ENCODE measurements around the gene NBAS. TPM values are rescaled to one million over a fixed set of nuclear protein-coding genes. Genes with fewer than 3 reads are reported as not detected.

The NBAS gene
- total RNA-seq, 1 experiment from 2014 or later = 30.4 TPM

- Histone ChIP-seq H3K27me3 (ENCODE audit: low read length) (no peaks in the 10 kb centered on the region), H4K20me1 (ENCODE audit: insufficient read depth, low read depth, low read length) (no peaks in the 10 kb centered on the region), H3K36me3 (ENCODE audit: insufficient read depth, low read length) (no peaks in the 10 kb centered on the region), H3K4me1 (ENCODE audit: low read length) (no peaks in the 10 kb centered on the region), H3K9me3 (ENCODE audit: low read length) (no peaks in the 10 kb centered on the region), H3K4me2 (ENCODE audit: low read depth, low read length, poor library complexity, severe bottlenecking) (no peak overlapping the region), H3K4me3 (ENCODE audit: low read length) (no peak overlapping the region), H2AFZ (ENCODE audit: low read length) (no peak overlapping the region), H3K9me2 (replicated peaks; ENCODE audit: insufficient read depth, low read length) (no peaks in the 10 kb centered on the region), H3K27ac (ENCODE audit: low read length) (no peak overlapping the region), H3K79me2 (ENCODE audit: low read length) (no peaks in the 10 kb centered on the region), H3K9ac (ENCODE audit: low read length) (no peak overlapping the region)
- no peak for DNase-seq
Measured at GRCh38 chr2:15206419-15206818, 354.7 kb downstream of the NBAS start.

- Histone ChIP-seq H3K9me3 (ENCODE audit: low read length) (no peaks in the 10 kb centered on the region), H3K4me3 (ENCODE audit: low read length) (no peak overlapping the region), H3K79me2 (ENCODE audit: low read length) (no peaks in the 10 kb centered on the region), H3K4me2 (ENCODE audit: low read depth, low read length, poor library complexity, severe bottlenecking) (no peak overlapping the region), H3K27ac (ENCODE audit: low read length) (no peak overlapping the region), H2AFZ (ENCODE audit: low read length) (no peak overlapping the region), H3K36me3 (ENCODE audit: insufficient read depth, low read length) (no peaks in the 10 kb centered on the region), H4K20me1 (ENCODE audit: insufficient read depth, low read depth, low read length) (no peaks in the 10 kb centered on the region), H3K4me1 (ENCODE audit: low read length) (no peaks in the 10 kb centered on the region), H3K27me3 (ENCODE audit: low read length) (no peaks in the 10 kb centered on the region), H3K9ac (ENCODE audit: low read length) (no peak overlapping the region), H3K9me2 (replicated peaks; ENCODE audit: insufficient read depth, low read length) (no peaks in the 10 kb centered on the region)
- no peak for DNase-seq
Measured at GRCh38 chr2:15205562-15205961, 355.6 kb downstream of the NBAS start.

GRCh38 chr2:15201009-15201408, 360.1 kb downstream of the NBAS start:
- H3K4me3 ChIP-seq (ENCODE audit: low read length) = no peak overlapping the region
- no peaks in the 10 kb centered on the region for H3K79me2 ChIP-seq (ENCODE audit: low read length)
- H3K36me3 ChIP-seq (ENCODE audit: insufficient read depth, low read length) = no peaks in the 10 kb centered on the region
- H3K4me2 ChIP-seq (ENCODE audit: low read depth, low read length, poor library complexity, severe bottlenecking) = no peak overlapping the region
- no peaks in the 10 kb centered on the region for H3K9me3 ChIP-seq (ENCODE audit: low read length)
- no peak overlapping the region for H2AFZ ChIP-seq (ENCODE audit: low read length)
- no peak for DNase-seq
- no peaks in the 10 kb centered on the region for H3K4me1 ChIP-seq (ENCODE audit: low read length)
- no peaks in the 10 kb centered on the region for H3K27me3 ChIP-seq (ENCODE audit: low read length)
- H3K27ac ChIP-seq (ENCODE audit: low read length) = no peak overlapping the region
- no peaks in the 10 kb centered on the region for H4K20me1 ChIP-seq (ENCODE audit: insufficient read depth, low read depth, low read length)
- no peaks in the 10 kb centered on the region for H3K9me2 ChIP-seq (replicated peaks; ENCODE audit: insufficient read depth, low read length)
- H3K9ac ChIP-seq (ENCODE audit: low read length) = no peak overlapping the region

GRCh38 chr2:15200581-15200980, 360.6 kb downstream of the NBAS start:
- Histone ChIP-seq H3K9ac (ENCODE audit: low read length) (no peak overlapping the region), H3K9me2 (replicated peaks; ENCODE audit: insufficient read depth, low read length) (no peaks in the 10 kb centered on the region), H3K9me3 (ENCODE audit: low read length) (no peaks in the 10 kb centered on the region), H3K27me3 (ENCODE audit: low read length) (no peaks in the 10 kb centered on the region), H3K4me2 (ENCODE audit: low read depth, low read length, poor library complexity, severe bottlenecking) (no peak overlapping the region), H2AFZ (ENCODE audit: low read length) (no peak overlapping the region), H3K36me3 (ENCODE audit: insufficient read depth, low read length) (no peaks in the 10 kb centered on the region), H4K20me1 (ENCODE audit: insufficient read depth, low read depth, low read length) (no peaks in the 10 kb centered on the region), H3K4me1 (ENCODE audit: low read length) (no peaks in the 10 kb centered on the region), H3K79me2 (ENCODE audit: low read length) (no peaks in the 10 kb centered on the region), H3K27ac (ENCODE audit: low read length) (no peak overlapping the region), H3K4me3 (ENCODE audit: low read length) (no peak overlapping the region)
- no peak for DNase-seq

- Histone ChIP-seq H3K9ac (ENCODE audit: low read length) (no peak overlapping the region), H3K79me2 (ENCODE audit: low read length) (no peaks in the 10 kb centered on the region), H2AFZ (ENCODE audit: low read length) (no peak overlapping the region)
Measured at GRCh38 chr2:15198051-15198450, 363.1 kb downstream of the NBAS start.

GRCh38 chr2:15195813-15196212, 365.3 kb downstream of the NBAS start:
- Histone ChIP-seq H3K27me3 (ENCODE audit: low read length) (no peaks in the 10 kb centered on the region), H3K4me2 (ENCODE audit: low read depth, low read length, poor library complexity, severe bottlenecking) (no peak overlapping the region), H3K9me3 (ENCODE audit: low read length) (no peaks in the 10 kb centered on the region), H3K79me2 (ENCODE audit: low read length) (no peaks in the 10 kb centered on the region), H3K9ac (ENCODE audit: low read length) (no peak overlapping the region), H3K4me3 (ENCODE audit: low read length) (no peak overlapping the region), H3K4me1 (ENCODE audit: low read length) (peaks cover 7% of the 10 kb centered on the region), H3K9me2 (replicated peaks; ENCODE audit: insufficient read depth, low read length) (no peaks in the 10 kb centered on the region), H3K27ac (ENCODE audit: low read length) (no peak overlapping the region), H2AFZ (ENCODE audit: low read length) (no peak overlapping the region), H3K36me3 (ENCODE audit: insufficient read depth, low read length) (no peaks in the 10 kb centered on the region), H4K20me1 (ENCODE audit: insufficient read depth, low read depth, low read length) (no peaks in the 10 kb centered on the region)
- DNase-seq = no peak

More at GRCh38 chr2:15198051-15198450, 363.1 kb downstream of the NBAS start:
- H3K27ac ChIP-seq (ENCODE audit: low read length) = no peak overlapping the region
- H3K27me3 ChIP-seq (ENCODE audit: low read length) = no peaks in the 10 kb centered on the region
- no peak overlapping the region for H3K4me2 ChIP-seq (ENCODE audit: low read depth, low read length, poor library complexity, severe bottlenecking)
- H4K20me1 ChIP-seq (ENCODE audit: insufficient read depth, low read depth, low read length) = no peaks in the 10 kb centered on the region
- no peaks in the 10 kb centered on the region for H3K9me3 ChIP-seq (ENCODE audit: low read length)
- H3K4me1 ChIP-seq (ENCODE audit: low read length) = peaks cover 2% of the 10 kb centered on the region
- no peaks in the 10 kb centered on the region for H3K9me2 ChIP-seq (replicated peaks; ENCODE audit: insufficient read depth, low read length)
- no peak overlapping the region for H3K4me3 ChIP-seq (ENCODE audit: low read length)
- no peak for DNase-seq
- no peaks in the 10 kb centered on the region for H3K36me3 ChIP-seq (ENCODE audit: insufficient read depth, low read length)

- Histone ChIP-seq H3K4me3 (ENCODE audit: low read length) (no peak overlapping the region), H3K27me3 (ENCODE audit: low read length) (no peaks in the 10 kb centered on the region), H3K27ac (ENCODE audit: low read length) (no peak overlapping the region), H3K9ac (ENCODE audit: low read length) (no peak overlapping the region), H3K79me2 (ENCODE audit: low read length) (no peaks in the 10 kb centered on the region), H3K36me3 (ENCODE audit: insufficient read depth, low read length) (no peaks in the 10 kb centered on the region), H3K4me2 (ENCODE audit: low read depth, low read length, poor library complexity, severe bottlenecking) (no peak overlapping the region), H3K4me1 (ENCODE audit: low read length) (peaks cover 7% of the 10 kb centered on the region), H4K20me1 (ENCODE audit: insufficient read depth, low read depth, low read length) (no peaks in the 10 kb centered on the region), H3K9me2 (replicated peaks; ENCODE audit: insufficient read depth, low read length) (no peaks in the 10 kb centered on the region), H3K9me3 (ENCODE audit: low read length) (no peaks in the 10 kb centered on the region), H2AFZ (ENCODE audit: low read length) (no peak overlapping the region)
- DNase-seq = no peak
Measured at GRCh38 chr2:15191789-15192188, 369.3 kb downstream of the NBAS start.

- Histone ChIP-seq H3K36me3 (ENCODE audit: insufficient read depth, low read length) (no peaks in the 10 kb centered on the region), H3K27me3 (ENCODE audit: low read length) (no peaks in the 10 kb centered on the region), H3K9me2 (replicated peaks; ENCODE audit: insufficient read depth, low read length) (no peaks in the 10 kb centered on the region), H3K27ac (ENCODE audit: low read length) (no peak overlapping the region), H3K79me2 (ENCODE audit: low read length) (no peaks in the 10 kb centered on the region), H4K20me1 (ENCODE audit: insufficient read depth, low read depth, low read length) (no peaks in the 10 kb centered on the region), H3K9ac (ENCODE audit: low read length) (no peak overlapping the region), H3K9me3 (ENCODE audit: low read length) (no peaks in the 10 kb centered on the region), H3K4me3 (ENCODE audit: low read length) (no peak overlapping the region), H3K4me2 (ENCODE audit: low read depth, low read length, poor library complexity, severe bottlenecking) (no peak overlapping the region), H3K4me1 (ENCODE audit: low read length) (peaks cover 7% of the 10 kb centered on the region), H2AFZ (ENCODE audit: low read length) (no peak overlapping the region)
- no peak for DNase-seq
Measured at GRCh38 chr2:15189216-15189615, 371.9 kb downstream of the NBAS start.

GRCh38 chr2:15187702-15188101, 373.4 kb downstream of the NBAS start:
- Histone ChIP-seq H2AFZ (ENCODE audit: low read length) (no peak overlapping the region), H4K20me1 (ENCODE audit: insufficient read depth, low read depth, low read length) (no peaks in the 10 kb centered on the region), H3K4me1 (ENCODE audit: low read length) (peaks cover 1% of the 10 kb centered on the region), H3K9me2 (replicated peaks; ENCODE audit: insufficient read depth, low read length) (no peaks in the 10 kb centered on the region), H3K79me2 (ENCODE audit: low read length) (no peaks in the 10 kb centered on the region), H3K27me3 (ENCODE audit: low read length) (no peaks in the 10 kb centered on the region), H3K4me3 (ENCODE audit: low read length) (no peak overlapping the region), H3K27ac (ENCODE audit: low read length) (no peak overlapping the region), H3K9me3 (ENCODE audit: low read length) (no peaks in the 10 kb centered on the region), H3K4me2 (ENCODE audit: low read depth, low read length, poor library complexity, severe bottlenecking) (no peak overlapping the region), H3K9ac (ENCODE audit: low read length) (no peak overlapping the region), H3K36me3 (ENCODE audit: insufficient read depth, low read length) (no peaks in the 10 kb centered on the region)
- DNase-seq = no peak

Data from Karpas-422 (cell line).